ENCODE data around the gene NYAP2.

NYAP2 gene

DNA sequence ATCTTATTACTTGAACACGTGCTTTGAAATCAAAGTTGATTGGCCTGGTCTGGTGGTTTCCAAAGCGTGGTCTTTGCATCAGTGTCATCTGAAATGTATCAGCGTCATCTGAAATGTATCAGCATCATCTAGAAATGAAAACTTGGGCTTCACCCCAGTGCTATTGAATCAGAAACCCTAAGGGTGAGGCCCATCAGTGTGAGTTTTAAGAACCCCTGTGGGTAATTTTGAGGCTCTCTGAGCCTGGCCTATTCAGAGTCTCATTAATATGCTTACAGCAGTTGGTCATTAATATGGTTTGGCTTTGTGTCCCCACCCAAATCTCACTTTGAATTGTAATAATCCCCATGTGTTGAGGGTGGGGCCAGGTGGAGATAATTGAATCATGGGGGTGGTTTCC lies 85.2 kb downstream of the NYAP2 start:
- no peak for DNase-seq (ENCODE audit: low read depth in 2 of 2)

DNA sequence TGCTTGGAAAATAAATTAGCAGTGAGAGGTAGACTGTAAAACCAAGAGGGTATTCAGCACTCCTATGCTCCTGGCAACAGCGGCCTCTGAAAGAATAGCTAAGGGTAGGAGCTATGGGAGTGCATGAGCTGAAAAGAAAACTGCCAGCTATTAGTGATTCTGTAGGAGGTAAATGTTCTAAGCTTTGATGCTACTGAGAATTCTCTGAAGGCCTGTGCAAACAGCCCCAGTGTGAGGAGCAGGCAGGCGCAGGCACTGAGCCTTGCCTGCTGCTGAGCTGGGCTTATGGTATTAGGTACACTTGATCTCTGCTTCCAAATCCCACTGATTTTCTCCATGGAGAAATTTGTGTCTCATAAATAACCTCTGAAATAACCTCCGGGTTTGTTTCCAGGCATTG lies 86.7 kb downstream of the NYAP2 start:
- DNase-seq (ENCODE audit: low read depth in 2 of 2), result no peak

DNA sequence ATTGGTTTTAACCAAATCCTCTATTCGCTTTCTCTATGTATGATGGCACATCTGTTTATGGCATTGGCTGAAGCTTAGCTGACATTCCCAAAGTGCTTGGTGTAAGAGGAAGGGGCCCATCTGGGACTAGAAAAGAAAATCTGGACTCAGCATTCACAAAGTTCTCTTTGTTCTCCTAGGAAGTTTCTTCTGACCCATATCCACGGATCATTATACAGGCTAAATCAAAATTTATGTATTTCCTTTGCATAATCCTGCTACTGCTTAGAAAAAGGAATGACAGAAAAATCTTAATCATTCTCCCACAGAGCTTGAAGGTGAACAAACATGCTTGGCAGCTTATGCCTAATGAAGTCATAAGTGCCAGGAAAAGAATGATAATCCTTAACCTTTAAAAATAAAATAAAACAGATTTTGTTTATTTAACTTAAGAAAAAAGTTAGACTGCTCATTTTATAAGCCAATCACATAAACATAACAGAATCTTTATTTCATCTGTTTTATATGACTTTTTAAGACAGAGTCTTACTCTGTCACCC lies 88.4 kb downstream of the NYAP2 start:
- DNase-seq (ENCODE audit: low read depth in 2 of 2), result no peak

DNA sequence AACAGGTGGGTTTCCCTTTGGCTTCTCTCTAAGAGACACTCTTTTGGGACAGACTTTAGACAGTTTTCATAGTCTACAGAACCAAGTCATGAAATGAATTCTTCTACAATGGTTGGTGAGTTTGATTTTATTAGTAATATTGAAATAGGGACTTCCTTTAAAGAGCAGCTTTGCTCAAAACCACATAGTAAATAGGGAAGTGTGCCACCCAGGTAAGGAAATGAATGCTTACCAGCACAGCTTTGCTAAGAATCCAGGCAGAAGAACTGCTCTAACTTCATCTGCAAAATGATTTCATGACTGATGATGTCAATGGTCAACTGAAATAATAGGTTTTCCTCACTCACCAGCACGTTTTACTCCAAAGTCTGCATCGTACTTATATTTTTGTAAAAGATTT lies 89.2 kb downstream of the NYAP2 start:
- DNase-seq (ENCODE audit: low read depth in 2 of 2), result no peak

DNA sequence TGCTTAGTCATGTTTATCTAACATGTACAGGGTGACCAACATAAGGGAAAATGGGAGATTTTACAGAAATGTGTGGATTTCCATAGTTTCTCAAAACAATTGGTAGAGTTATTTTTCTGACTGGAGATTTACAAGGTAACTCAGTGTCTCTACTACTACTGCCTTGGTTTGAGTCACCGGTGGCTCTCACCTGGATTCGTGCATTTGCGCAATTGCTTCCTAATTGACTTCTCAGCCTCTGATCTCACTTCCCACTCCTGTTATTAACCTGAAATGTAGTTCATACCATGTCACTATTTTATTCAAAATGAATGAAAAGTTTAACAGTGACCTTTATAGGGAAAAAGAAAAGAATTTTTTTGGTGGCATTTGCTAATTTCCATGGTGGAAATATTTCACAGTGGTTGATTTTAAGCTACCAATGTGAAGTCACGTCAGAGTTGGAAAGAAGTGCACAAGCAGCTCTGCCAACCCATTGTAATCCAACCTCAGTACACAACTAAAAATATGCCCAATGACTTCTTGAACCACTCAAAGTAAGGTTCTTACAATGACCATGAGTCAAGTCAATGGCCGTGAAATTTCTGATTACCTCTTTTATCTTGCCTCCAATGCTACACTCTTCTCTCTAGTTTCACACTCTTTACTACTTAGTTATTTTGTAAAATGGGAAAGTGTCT lies 94.0 kb downstream of the NYAP2 start:
- no peak for DNase-seq (ENCODE audit: low read depth in 2 of 2)

DNA sequence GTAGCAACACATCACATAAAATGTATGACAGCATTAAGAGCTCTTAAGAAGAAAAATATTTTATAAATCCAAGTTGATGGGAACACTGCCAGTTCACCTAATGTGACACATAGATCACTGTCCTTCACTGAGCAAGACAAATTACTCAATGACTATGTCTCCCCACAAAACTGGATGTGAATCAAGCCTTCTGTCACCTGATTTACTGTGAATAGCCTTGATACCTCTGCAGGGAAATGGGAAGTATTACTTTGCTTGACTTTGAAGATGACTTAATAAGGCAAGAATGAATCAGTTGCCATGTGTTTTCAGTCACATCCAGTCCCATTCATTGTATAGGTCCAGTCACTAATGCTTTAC lies 94.6 kb downstream of the NYAP2 start:
- no peak for DNase-seq (ENCODE audit: low read depth in 2 of 2)

DNA sequence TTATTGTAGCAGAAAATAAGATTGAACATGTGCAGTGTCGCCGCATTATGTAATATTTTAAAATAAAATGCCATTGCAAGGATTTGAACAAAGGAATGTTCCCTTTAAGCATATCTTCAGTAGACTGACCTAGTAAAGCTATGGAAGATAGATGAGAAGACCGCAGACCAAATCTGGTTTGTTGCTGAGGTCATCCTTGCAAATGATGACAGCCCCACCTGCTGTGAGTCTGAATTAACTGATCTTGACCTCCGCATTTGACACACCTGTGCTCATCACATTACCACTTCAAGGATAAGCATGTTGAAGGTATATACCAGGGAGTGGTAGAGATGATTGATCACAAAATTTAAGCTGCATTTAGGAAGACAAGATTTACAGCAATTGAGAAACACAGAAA lies 96.2 kb downstream of the NYAP2 start:
- no peak for DNase-seq (ENCODE audit: low read depth in 2 of 2)

DNA sequence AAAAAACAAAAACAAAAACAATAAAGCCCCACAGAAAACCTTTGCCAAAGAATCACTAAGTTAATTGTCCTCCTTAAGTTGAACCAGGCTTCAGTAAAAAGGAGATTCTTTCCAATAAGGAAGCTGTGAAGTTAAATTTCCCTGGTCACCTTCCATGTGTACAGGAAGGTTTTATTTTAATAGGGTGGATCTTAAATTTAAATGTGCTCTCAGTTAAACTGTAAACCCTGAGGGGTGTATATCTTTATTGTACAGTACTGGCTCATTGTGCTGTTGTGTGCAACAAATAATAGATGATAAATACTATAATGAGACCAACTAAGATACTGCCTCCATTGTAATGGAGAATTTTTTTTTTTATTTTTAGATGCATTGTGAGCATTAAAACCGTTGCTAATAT lies 97.1 kb downstream of the NYAP2 start:
- DNase-seq (ENCODE audit: low read depth in 2 of 2), result no peak

DNA sequence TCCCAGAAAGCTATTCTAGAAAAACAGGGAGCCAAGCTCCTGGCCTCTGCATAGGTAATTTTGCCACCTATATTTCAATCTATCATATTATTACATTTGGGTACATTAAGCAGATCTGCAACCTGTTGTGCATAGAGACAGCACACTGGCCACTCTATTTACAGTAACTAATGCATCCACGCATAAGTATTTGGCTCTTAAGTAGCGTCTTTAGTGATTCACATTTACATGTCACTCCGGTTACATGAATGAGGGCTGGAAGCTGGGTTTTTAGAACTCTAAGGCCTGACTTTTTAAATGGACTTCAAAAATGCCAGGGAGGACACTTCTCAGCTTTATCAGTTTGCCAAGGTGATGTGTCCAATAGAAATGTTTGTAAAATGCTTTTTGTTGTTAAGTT lies 97.7 kb downstream of the NYAP2 start:
- DNase-seq (ENCODE audit: low read depth in 2 of 2), result no peak

DNA sequence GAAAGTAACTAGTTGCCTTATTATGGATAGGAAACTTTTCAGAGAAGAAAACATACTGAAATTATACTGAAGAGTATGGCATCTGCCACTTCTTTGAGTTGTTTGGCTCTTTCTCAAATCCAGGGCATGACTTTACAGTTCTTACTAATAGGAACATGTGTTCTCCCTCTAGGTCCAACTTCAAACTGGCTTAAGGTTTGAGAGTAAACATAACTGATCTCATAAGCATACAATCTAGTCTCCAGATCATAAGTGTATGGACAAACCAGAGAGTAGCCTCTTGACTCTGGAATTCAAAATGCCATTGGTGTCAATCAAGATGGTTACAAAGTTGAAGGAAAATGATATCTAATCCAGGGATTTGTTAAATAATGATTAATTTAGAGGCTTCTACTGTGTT lies 101.5 kb downstream of the NYAP2 start:
- no peak for DNase-seq (ENCODE audit: low read depth in 2 of 2)

DNA sequence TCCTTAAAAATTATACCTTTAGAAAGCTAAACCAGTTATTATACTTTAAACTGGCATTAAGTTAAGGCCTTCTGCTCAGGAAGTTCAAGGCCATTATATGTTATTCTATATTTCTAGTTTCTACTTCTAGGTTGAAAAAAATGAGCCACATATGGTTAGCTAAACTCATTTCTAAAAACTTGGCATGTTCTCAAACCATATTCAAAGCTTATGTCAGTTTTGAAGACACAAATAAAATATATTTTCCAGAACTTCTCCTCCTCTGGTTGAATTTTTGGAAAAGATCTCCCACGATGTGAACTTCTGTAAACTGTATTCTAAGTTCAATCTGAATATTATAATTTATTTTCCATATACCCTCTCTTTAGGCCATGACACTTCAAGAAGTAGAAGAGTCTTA lies 103.5 kb downstream of the NYAP2 start:
- no peak for DNase-seq (ENCODE audit: low read depth in 2 of 2)

DNA sequence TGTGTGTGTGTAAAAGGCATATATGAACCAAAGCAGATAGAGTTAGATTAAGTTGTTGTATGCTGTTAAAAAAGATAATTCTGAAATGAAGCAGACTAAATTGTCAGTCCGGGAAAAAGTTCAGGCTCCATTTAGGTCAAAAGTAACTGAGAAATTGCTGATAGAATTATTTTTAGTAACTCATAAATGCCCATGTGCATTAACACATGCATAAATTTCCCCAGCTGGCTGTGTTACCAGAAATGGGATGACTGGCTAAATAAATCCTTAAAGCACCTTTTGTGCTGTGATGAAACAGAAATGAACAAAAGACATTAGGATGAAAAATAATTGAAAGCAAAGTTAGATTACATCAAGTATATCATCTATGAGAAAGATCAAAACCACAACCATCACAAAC lies 111.3 kb downstream of the NYAP2 start:
- no peak for DNase-seq (ENCODE audit: low read depth in 2 of 2)

DNA sequence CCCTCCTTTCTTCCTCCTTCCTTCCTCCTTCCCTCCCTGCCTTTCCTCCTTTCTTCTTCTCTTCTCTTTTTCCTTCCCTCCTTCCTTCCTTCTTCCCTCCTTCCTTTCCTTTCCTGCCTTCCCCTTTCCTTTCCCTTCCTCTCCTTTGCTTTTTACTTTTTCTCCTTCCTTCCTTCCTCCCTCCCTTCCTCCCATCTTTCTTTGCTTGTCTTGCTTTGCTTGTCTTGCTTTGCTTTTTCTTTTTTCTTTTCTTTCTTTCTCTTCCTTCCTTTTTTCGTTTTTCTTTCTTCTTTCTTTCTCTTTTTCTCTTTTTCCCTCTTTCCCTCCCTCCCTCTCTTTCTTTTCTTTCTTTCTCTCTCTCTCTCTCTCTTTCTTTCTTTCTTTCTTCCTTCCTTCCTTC lies 113.0 kb downstream of the NYAP2 start:
- no peak for DNase-seq (ENCODE audit: low read depth in 2 of 2)

DNA sequence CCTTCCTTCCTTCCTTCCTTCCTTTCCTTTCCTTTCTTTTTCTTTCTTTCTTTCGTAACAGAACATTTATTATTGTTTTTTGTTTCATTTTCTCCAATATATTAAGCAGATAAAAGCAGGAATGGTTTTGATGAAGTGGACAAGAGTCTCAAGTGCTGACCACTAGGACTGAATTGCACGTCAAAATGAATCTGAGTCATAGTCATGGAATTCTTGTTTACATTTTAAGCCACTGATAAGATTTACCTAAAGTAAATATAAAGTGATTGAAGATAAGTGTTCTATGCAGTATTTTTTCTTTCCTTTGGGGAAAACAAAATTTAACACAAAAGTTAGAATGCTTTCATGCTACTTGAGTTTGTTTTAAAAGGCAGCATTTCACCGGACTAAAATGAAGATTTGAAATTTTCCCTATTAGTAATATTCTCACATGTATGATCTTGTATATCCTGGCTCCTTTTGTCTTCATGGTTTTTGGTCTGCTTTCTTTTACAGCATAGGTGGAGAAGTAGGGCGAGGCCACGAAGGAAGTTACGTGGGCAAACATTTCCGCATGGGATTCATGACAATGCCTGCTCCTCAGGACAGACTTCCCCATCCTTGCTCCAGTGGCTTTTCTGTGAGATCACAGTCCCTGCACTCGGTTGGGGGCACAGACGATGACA lies 113.5 kb downstream of the NYAP2 start:
- no peak for DNase-seq (ENCODE audit: low read depth in 2 of 2)

DNA sequence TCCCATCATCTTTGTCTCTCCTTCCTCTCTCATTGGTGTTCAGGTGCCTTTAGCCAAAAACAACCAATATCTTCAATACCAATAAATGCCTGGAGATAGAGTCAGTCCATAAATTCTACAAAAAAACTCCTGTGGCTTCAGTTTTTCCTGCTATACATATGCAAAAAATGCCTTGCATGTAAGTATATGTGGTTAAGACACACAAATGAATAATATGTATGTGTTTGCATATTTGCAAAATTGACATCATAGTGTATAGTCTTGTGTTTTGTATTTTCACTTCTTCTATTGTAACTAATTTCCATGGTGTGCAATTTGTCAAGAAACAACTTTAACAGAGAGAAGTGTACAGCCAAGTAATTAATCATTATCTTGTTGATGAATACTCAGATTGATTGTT lies 115.5 kb downstream of the NYAP2 start:
- DNase-seq (ENCODE audit: low read depth in 2 of 2), result no peak

DNA sequence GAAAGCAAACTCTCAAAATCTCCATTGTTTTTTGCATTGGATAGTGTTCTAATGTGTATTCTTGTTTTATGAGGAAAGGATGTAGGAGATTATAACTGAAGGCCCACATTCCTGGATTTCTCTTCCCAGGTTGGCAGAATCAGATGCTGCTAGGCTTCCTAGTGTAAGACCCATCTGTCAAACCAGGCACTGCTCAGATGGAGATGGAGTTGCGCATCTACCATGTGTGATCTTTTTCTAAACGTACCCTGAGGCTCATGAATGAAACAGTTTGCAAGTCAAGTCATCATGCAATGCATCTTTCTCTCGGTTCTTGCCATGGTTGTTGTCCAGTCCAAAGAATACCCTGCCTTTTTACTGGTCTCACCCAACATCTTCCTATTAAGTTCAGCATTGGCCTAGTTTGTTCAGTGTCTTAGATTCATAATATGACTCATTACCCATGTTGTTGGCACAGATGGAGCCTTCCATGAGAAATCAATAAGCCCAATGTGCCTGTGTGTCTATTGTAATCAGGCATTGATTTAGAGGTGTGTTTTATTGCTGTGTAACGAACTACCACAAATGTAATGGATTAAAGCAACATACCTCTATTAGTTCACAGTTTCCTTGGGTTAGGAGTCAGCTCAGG lies 127.4 kb downstream of the NYAP2 start:
- no peak for DNase-seq (ENCODE audit: low read depth in 2 of 2)

DNA sequence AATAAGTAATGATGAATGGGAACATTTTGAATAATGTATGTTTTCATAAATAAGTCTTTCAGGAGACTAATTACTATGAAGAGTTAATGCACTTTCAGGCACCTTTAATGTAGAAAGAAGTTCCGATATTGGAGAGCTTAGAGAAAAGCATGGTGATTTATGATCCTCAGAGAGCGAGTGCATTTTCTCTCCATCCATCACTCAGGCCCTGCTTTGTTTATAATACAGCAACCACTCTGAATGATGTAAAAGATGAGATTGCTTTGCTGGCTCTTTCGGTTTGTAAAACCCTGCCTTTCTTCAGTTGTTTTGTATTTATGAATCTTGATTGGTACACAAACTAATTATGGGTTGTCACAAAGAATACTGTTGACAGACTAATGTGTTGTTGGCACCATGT lies 132.0 kb downstream of the NYAP2 start:
- DNase-seq (ENCODE audit: low read depth in 2 of 2), result no peak

DNA sequence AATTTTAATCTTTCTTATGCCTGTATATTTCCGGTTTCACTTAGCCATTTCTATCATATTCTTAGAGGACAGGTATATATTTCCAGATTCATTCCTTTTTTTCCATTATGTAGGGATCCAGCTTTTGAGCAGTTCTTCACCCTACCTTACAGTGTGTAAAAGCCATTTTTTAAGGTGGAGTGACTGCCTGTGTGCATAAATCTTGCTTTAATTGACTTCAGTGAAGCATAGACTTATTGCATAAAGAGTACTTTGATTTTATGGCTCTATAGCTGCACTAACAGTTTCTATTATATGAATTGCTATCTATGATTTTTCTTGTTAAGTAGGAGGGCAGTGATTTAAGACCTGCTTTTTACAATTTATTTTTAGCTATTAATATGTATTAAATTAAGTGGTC lies 132.6 kb downstream of the NYAP2 start:
- DNase-seq (ENCODE audit: low read depth in 2 of 2), result no peak

DNA sequence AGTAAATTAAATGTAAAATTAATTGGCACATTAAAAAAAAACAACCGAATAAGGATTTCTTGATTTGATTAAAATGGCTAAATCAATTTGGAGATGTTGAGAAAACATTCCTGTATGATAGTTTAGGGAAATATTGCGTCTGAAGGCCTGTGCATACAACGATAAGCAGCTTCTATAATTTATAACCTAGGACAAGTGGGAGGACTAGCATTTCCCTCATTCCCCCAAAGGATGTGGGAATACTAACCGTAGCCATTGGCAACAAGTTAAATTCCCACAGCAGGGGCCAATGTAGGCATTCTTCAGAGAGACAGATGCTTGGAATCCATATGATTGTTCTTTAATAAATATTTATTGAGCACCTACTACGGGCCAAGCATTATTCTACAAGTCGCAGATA lies 134.5 kb downstream of the NYAP2 start:
- DNase-seq (ENCODE audit: low read depth in 2 of 2), result no peak

DNA sequence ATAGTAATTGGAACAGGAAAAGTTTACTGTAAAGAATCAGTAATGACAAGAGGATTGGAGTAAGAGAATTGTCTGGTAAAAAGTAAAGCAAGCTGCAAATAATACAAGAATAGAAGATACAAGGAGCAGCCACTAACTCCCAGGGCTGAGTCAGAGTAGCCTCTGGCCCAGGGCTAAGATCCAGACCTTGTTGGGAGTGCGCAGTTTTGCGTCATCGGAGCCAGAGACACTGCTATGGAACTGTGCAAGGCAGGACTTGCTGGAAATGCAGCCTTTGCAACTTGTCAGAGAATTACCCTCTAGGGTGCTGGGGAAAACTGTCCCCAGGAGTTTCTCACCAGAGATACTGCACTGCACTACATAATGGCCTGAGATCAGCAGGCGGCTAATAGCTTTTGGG lies 135.2 kb downstream of the NYAP2 start:
- no peak for DNase-seq (ENCODE audit: low read depth in 2 of 2)

DNA sequence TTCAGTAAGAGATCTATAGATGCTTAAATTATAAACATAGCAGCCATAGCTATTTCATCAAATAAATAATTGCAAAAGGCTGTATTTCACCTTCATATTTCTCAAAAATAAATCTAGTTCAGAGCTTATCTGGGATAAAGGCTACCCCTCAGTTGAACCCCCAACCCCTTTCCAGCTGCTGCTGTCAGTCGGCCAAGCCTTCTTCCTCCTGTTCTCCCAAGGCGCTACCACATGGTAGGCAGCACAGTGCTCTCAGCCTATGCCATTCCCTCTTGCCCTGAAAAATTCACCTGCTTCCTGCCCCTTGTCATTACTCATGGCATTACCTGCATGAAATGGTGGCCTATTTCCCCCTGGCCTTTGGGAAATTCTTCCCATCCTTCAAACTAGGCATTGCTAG lies 136.5 kb downstream of the NYAP2 start:
- no peak for DNase-seq (ENCODE audit: low read depth in 2 of 2)

DNA sequence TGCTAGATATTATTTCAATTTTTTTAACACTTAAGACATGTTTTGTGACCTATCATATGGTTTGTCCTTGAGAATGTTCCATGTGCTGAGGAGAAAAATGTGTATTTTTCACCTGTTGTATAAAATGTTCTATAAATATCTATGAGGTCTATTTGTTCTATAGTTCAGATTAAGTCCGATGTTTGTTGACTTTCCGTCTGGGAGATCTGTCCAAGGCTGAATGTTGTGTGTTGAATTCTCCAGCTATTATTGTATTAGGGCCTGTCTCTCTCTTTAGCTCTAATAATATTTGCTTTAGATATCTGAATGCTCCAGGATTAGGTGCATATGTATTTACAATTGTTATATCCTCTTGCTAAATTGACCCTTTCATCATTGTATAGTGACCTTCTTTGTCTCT lies 144.1 kb downstream of the NYAP2 start:
- no peak for DNase-seq (ENCODE audit: low read depth in 2 of 2)

DNA sequence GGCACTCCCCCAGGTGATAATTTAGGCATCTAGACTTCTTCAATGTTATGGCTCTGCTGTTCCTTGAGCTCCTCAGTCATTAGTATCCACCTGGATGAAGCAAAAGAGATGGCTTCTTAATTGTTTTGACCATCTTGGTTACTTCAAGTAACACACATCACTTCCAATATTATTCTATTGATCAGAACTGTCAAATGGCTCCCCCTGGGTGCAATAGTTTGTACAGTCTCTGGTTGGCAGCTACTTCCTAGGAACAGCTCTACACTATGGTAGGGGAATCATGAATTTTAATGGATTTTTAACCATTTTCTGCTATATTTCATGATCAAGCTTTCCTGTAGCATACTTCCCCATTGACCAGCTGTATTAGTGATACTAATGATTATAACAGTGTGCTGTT lies 157.0 kb downstream of the NYAP2 start:
- no peak for DNase-seq (ENCODE audit: low read depth in 2 of 2)

All from stimulated activated CD4-positive, alpha-beta T cell treated with anti-CD3 and anti-CD28 coated beads, Interleukin-15, amount 100 ng/mL, for 48 hours (primary cell).